Uterus (tissue), 2 donors: ENCODE data around the gene UBE2M.

Source experiments
- CTCF ChIP-seq, 4 experiments: fragments of 200-600 bp in 2 of 4; fragments of 450-650 bp in 2 of 4; sonication (generic) in 2 of 4; IDR thresholded peaks; one replicate each; pipeline ENCODE4 v1.5.1; 2016 to 2019; ENCODE audit warnings: antibody characterized with exemption in 4 of 4, mild to moderate bottlenecking in 2 of 4, moderate library complexity in 1 of 4
- POLR2A ChIP-seq, 2 donors: fragments of 450-650 bp; IDR thresholded peaks; one replicate each; pipeline ENCODE4 v1.6.1; 2016; ENCODE audit warnings: antibody characterized with exemption in 2 of 2, mild to moderate bottlenecking in 1 of 2, moderate library complexity in 1 of 2

GRCh38 chr19:58554494-58555368 is 3.7 kb downstream of the UBE2M start, which contains the start of gene CHMP2A:
- peak in 1 of 4 experiments; percentile 19 for TF ChIP-seq CTCF (IDR thresholded peaks at IDR 0.05)
- TF ChIP-seq POLR2A (IDR thresholded peaks at IDR 0.05): peak in 1 of 2 donors; percentile 78
